GM21381 (cell line): Measurements from ENCODE around the gene TOMM40.
"Not testable (repeated sequence)": the region's sequence is repeated elsewhere in the genome, so short reads cannot be mapped to it uniquely, and the experiment has no call there.

Source experiments
- ATAC-seq: cut with Tn5 transposase; IDR thresholded peaks from one replicate; pipeline ENCODE4 v1.9.1; 2021; ENCODE audit warnings: mild to moderate bottlenecking, moderate library complexity; ENCODE audit not compliant: unreplicated experiment

The TOMM40 gene

GRCh38 chr19:44891016-44891882 is at the start of gene TOMM40:
Gene TOMM40 (plus strand): TSS chr19:44891254. CDS start chr19:44891416, 162 bp downstream.
- peak; percentile 68 for ATAC-seq

GRCh38 chr19:44845286-44845611 is 45.8 kb upstream of the TOMM40 start:
- no peak for ATAC-seq

- peak; percentile 49 for ATAC-seq
Measured at GRCh38 chr19:44845612-44846454, 45.2 kb upstream of the TOMM40 start, which contains the start of gene NECTIN2. Gene NECTIN2 (plus strand): TSS chr19:44846297. CDS start chr19:44846526, 229 bp downstream.

GRCh38 chr19:44846455-44847143 is 44.5 kb upstream of the TOMM40 start:
- ATAC-seq, result no peak

- no peak for ATAC-seq
Measured at GRCh38 chr19:44847144-44848035, 43.7 kb upstream of the TOMM40 start.

- ATAC-seq, result no peak
Measured at GRCh38 chr19:44848036-44848811, 42.8 kb upstream of the TOMM40 start.

- ATAC-seq, result no peak
Measured at GRCh38 chr19:44848812-44849447, 42.1 kb upstream of the TOMM40 start.

GRCh38 chr19:44850641-44851109 is 40.4 kb upstream of the TOMM40 start:
- ATAC-seq, result no peak

GRCh38 chr19:44851427-44851826 is 39.6 kb upstream of the TOMM40 start:
- no peak for ATAC-seq

GRCh38 chr19:44855606-44856005 is 35.4 kb upstream of the TOMM40 start:
- no peak for ATAC-seq

- ATAC-seq, result no peak
Measured at GRCh38 chr19:44856421-44857083, 34.5 kb upstream of the TOMM40 start.

GRCh38 chr19:44857837-44858236 is 33.2 kb upstream of the TOMM40 start:
- ATAC-seq, result no peak

GRCh38 chr19:44861576-44861975 is 29.5 kb upstream of the TOMM40 start:
- ATAC-seq, result not testable (repeated sequence)

GRCh38 chr19:44863990-44864389 is 27.1 kb upstream of the TOMM40 start:
- no peak for ATAC-seq

- no peak for ATAC-seq
Measured at GRCh38 chr19:44865196-44865767, 25.8 kb upstream of the TOMM40 start.

- no peak for ATAC-seq
Measured at GRCh38 chr19:44866664-44867063, 24.4 kb upstream of the TOMM40 start.

GRCh38 chr19:44867578-44867977 is 23.5 kb upstream of the TOMM40 start:
- no peak for ATAC-seq
